Astrocyte of the cerebellum (primary cell): Measurements from ENCODE around the gene TAGLN.
"Not testable (repeated sequence)": the region's sequence is repeated elsewhere in the genome, so short reads cannot be mapped to it uniquely, and the experiment has no call there.

Experiments
- DNase-seq: peaks from one replicate; pipeline ENCODE4 v3.0.0-alpha.2; 2011; ENCODE audit warnings: low read depth
- H3K4me3 ChIP-seq: 2 replicates; pipeline ENCODE4 v1.5.1; 2011; ENCODE audit warnings: mild to moderate bottlenecking, low read depth, low read length, moderate library complexity
- CTCF ChIP-seq: IDR thresholded peaks from 2 replicates; pipeline ENCODE4 v1.5.1; 2012; ENCODE audit warnings: low read length, low read depth, moderate library complexity, mild to moderate bottlenecking; ENCODE audit errors: missing control alignments
- in situ Hi-C: cut with HindIII; loops from 2 replicates; pipeline ENCODE4 v1.10.0; 2017; ENCODE audit warnings: low sequenced_read_pairs

The TAGLN gene

GRCh38 chr11:117200813-117201657 lies 1.9 kb downstream of the TAGLN start:
- TF ChIP-seq CTCF, result no peak
- H3K4me3 ChIP-seq, result peak overlapping the region; percentile 64
- no peak for DNase-seq
- in situ Hi-C loops, result no loop called here

GRCh38 chr11:117201658-117202305 lies 2.6 kb downstream of the TAGLN start:
- in situ Hi-C loops, result no loop called here
- no peak for DNase-seq
- H3K4me3 ChIP-seq, result peak overlapping the region; percentile 64
- TF ChIP-seq CTCF, result no peak

GRCh38 chr11:117202386-117203068 lies 3.4 kb downstream of the TAGLN start:
- peak overlapping the region; percentile 64 for H3K4me3 ChIP-seq
- TF ChIP-seq CTCF, result no peak
- in situ Hi-C loops, result no loop called here
- DNase-seq, result no peak

- DNase-seq, result no peak
- no peak for TF ChIP-seq CTCF
- in situ Hi-C loops, result no loop called here
- peak overlapping the region; percentile 64 for H3K4me3 ChIP-seq
Observed at GRCh38 chr11:117203069-117203407, 3.9 kb downstream of the TAGLN start.

GRCh38 chr11:117204283-117205080 lies 5.3 kb downstream of the TAGLN start:
- no peak for DNase-seq
- in situ Hi-C loops, result no loop called here
- no peak for TF ChIP-seq CTCF
- H3K4me3 ChIP-seq, result no peak overlapping the region

- no peak overlapping the region for H3K4me3 ChIP-seq
- no peak for DNase-seq
- no peak for TF ChIP-seq CTCF
- in situ Hi-C loops, result no loop called here
Observed at GRCh38 chr11:117205211-117205818, 6.1 kb downstream of the TAGLN start.

- in situ Hi-C loops, H3K4me3 ChIP-seq: not testable (repeated sequence)
Observed at GRCh38 chr11:117206111-117206510, 6.9 kb downstream of the TAGLN start.

GRCh38 chr11:117206859-117207258 lies 7.7 kb downstream of the TAGLN start:
- in situ Hi-C loops, H3K4me3 ChIP-seq, DNase-seq: not testable (repeated sequence)

More at GRCh38 chr11:117206111-117206510, 6.9 kb downstream of the TAGLN start:
- not testable (repeated sequence) for DNase-seq

- in situ Hi-C loops, DNase-seq, H3K4me3 ChIP-seq: not testable (repeated sequence)
Observed at GRCh38 chr11:117207481-117207880, 8.3 kb downstream of the TAGLN start.
